Testis (tissue), 2 donors: ENCODE data around the gene TNPO3.

Source experiments
- CTCF ChIP-seq, 3 experiments: fragments of 450-650 bp in 2 of 3; fragments of 200-600 bp in 1 of 3; sonication (generic) in 1 of 3; IDR thresholded peaks; one replicate each; pipeline ENCODE4 v1.5.1; 2016 to 2019; ENCODE audit warnings: antibody characterized with exemption in 3 of 3, mild to moderate bottlenecking in 2 of 3, moderate library complexity in 1 of 3
- POLR2A ChIP-seq: fragments of 450-650 bp; IDR thresholded peaks from one replicate; pipeline ENCODE4 v1.6.1; 2017; ENCODE audit warnings: antibody characterized with exemption, mild to moderate bottlenecking, moderate library complexity

- peak; percentile 26 to 53 (median 43) for TF ChIP-seq CTCF (IDR thresholded peaks at IDR 0.05)
- no peak for TF ChIP-seq POLR2A
Observed at GRCh38 chr7:128904381-128905197, 150.3 kb downstream of the TNPO3 start.
